NB4 (cell line): Measurements from ENCODE around the gene BICDL2.

ENCODE experiments used
- POLR2A ChIP-seq: IDR thresholded peaks from 2 replicates; pipeline ENCODE4 v1.6.1; 2011; ENCODE audit warnings: mild to moderate bottlenecking; ENCODE audit not compliant: insufficient read length; ENCODE audit errors: extremely low read depth
- TF ChIP-seq, protein P1 (sequence below): IDR thresholded peaks from one replicate; pipeline ENCODE4 v1.5.1; 2012; ENCODE audit warnings: low read depth, low read length

DNA sequence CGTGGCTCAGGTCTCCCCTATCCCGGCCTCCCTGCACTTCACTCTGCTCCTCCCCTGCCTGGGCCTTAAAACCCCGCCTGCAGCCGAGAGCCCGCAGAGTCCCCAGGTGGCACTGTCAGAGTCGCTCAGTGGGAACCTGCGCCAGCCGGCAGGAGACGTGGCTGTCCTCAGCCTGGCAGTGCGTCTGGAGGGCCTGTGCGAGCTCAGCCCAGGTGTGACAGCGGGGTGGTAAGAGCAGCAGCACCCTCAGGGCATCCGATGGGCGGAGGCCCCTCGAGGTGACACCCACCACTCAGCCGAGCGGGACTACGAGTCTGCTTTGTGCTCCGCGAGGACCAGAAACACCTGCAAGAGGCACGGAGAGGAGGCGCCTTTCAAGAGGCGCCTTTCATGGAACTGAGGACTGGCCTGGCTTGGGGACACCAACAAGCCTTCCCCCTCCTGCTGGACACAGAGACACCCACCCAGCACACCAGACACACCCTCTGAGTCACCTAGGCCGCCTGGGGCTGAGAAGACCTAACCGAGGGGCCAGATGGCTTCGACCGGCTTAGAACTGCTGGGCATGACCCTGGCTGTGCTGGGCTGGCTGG, 23.8 kb downstream of the BICDL2 start, which contains the start of gene CLDN9:
- TF ChIP-seq, protein P1, sequence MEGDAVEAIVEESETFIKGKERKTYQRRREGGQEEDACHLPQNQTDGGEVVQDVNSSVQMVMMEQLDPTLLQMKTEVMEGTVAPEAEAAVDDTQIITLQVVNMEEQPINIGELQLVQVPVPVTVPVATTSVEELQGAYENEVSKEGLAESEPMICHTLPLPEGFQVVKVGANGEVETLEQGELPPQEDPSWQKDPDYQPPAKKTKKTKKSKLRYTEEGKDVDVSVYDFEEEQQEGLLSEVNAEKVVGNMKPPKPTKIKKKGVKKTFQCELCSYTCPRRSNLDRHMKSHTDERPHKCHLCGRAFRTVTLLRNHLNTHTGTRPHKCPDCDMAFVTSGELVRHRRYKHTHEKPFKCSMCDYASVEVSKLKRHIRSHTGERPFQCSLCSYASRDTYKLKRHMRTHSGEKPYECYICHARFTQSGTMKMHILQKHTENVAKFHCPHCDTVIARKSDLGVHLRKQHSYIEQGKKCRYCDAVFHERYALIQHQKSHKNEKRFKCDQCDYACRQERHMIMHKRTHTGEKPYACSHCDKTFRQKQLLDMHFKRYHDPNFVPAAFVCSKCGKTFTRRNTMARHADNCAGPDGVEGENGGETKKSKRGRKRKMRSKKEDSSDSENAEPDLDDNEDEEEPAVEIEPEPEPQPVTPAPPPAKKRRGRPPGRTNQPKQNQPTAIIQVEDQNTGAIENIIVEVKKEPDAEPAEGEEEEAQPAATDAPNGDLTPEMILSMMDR, result no peak
- TF ChIP-seq POLR2A, result no peak
